Glutamatergic neuron (in vitro differentiated cells): ENCODE measurements around the gene GFER. TPM values are rescaled to one million over a fixed set of nuclear protein-coding genes. Genes with fewer than 3 reads are reported as not detected.

Experiments
- DNase-seq: peaks from one replicate; pipeline ENCODE4 v3.0.0; 2022
- H3K27ac Mint-ChIP-seq: one replicate; pipeline ENCODE4 v1.8.0; 2020; ENCODE audit warnings: mild to moderate bottlenecking, mixed read lengths, inconsistent platforms; ENCODE audit not compliant: unreplicated experiment
- H3K27me3 Mint-ChIP-seq: one replicate; pipeline ENCODE4 v1.8.0; 2020; ENCODE audit warnings: mild to moderate bottlenecking, moderate library complexity, mixed read lengths, inconsistent platforms; ENCODE audit not compliant: unreplicated experiment
- H3K36me3 Mint-ChIP-seq: one replicate; pipeline ENCODE4 v1.8.0; 2020; ENCODE audit warnings: mild to moderate bottlenecking, mixed read lengths, inconsistent platforms; ENCODE audit not compliant: unreplicated experiment
- H3K4me1 Mint-ChIP-seq: one replicate; pipeline ENCODE4 v1.8.0; 2020; ENCODE audit warnings: mild to moderate bottlenecking, low read depth, mixed read lengths, inconsistent platforms; ENCODE audit not compliant: unreplicated experiment
- H3K4me3 Mint-ChIP-seq: one replicate; pipeline ENCODE4 v1.8.0; 2020; ENCODE audit warnings: mild to moderate bottlenecking, mixed read lengths, inconsistent platforms; ENCODE audit not compliant: unreplicated experiment
- H3K9me3 Mint-ChIP-seq: one replicate; pipeline ENCODE4 v1.8.0; 2020; ENCODE audit warnings: mild to moderate bottlenecking, moderate library complexity, mixed read lengths, inconsistent platforms; ENCODE audit not compliant: unreplicated experiment
- CTCF ChIP-seq: fragments of 200-600 bp; sonication (generic); IDR thresholded peaks from one replicate; pipeline ENCODE4 v1.5.0; 2021; ENCODE audit not compliant: partially characterized antibody, unreplicated experiment
- total RNA-seq: library from RNA; stranded (reverse); fragmentation: NEBNext Ultra II Directional; extraction: Animal tissue kit (Norgen Biotek cat#: 25700); gene quantifications from one replicate; pipeline ENCODE4 v1.2.1, GENCODE V29; 2021; ENCODE audit not compliant: unreplicated experiment

The GFER gene
- total RNA-seq, 1 donor from 2014 or later, result 26.0 TPM

- no peak for DNase-seq
- no peak for TF ChIP-seq CTCF
- H3K27me3 Mint-ChIP-seq, result peaks cover 10% of the 10 kb centered on the region
- peaks cover 11% of the 10 kb centered on the region for H3K9me3 Mint-ChIP-seq
- H3K27ac Mint-ChIP-seq, result no peak overlapping the region
- H3K36me3 Mint-ChIP-seq, result no peaks in the 10 kb centered on the region
- peak overlapping the region; percentile 20 for H3K4me3 Mint-ChIP-seq
- H3K4me1 Mint-ChIP-seq, result peaks cover 8% of the 10 kb centered on the region
Observed at GRCh38 chr16:2034696-2035430, 50.9 kb downstream of the GFER start.

GRCh38 chr16:2035431-2036199 lies 51.6 kb downstream of the GFER start:
- DNase-seq, result no peak
- H3K27ac Mint-ChIP-seq, result no peak overlapping the region
- no peak overlapping the region for H3K4me3 Mint-ChIP-seq
- no peaks in the 10 kb centered on the region for H3K36me3 Mint-ChIP-seq
- H3K27me3 Mint-ChIP-seq, result peaks cover 10% of the 10 kb centered on the region
- TF ChIP-seq CTCF, result no peak
- peaks cover 11% of the 10 kb centered on the region for H3K9me3 Mint-ChIP-seq
- H3K4me1 Mint-ChIP-seq, result peaks cover 8% of the 10 kb centered on the region

GRCh38 chr16:2036200-2036966 lies 52.4 kb downstream of the GFER start:
- H3K9me3 Mint-ChIP-seq, result peaks cover 11% of the 10 kb centered on the region
- no peak for DNase-seq
- H3K4me1 Mint-ChIP-seq, result peaks cover 8% of the 10 kb centered on the region
- H3K36me3 Mint-ChIP-seq, result no peaks in the 10 kb centered on the region
- no peak for TF ChIP-seq CTCF
- H3K27me3 Mint-ChIP-seq, result peaks cover 10% of the 10 kb centered on the region
- no peak overlapping the region for H3K4me3 Mint-ChIP-seq
- no peak overlapping the region for H3K27ac Mint-ChIP-seq

GRCh38 chr16:2037115-2037514 lies 53.1 kb downstream of the GFER start:
- DNase-seq, result no peak
- H3K4me1 Mint-ChIP-seq, result peaks cover 8% of the 10 kb centered on the region
- peaks cover 10% of the 10 kb centered on the region for H3K27me3 Mint-ChIP-seq
- peaks cover 11% of the 10 kb centered on the region for H3K9me3 Mint-ChIP-seq
- TF ChIP-seq CTCF, result no peak
- no peak overlapping the region for H3K27ac Mint-ChIP-seq
- no peak overlapping the region for H3K4me3 Mint-ChIP-seq
- H3K36me3 Mint-ChIP-seq, result no peaks in the 10 kb centered on the region

Other genes starting within 250 kb of the GFER start
- 79.1 TPM for gene NME3, start 212.7 kb upstream of the GFER start, total RNA-seq
- 68.7 TPM for gene EME2, start 211.4 kb upstream of the GFER start, total RNA-seq
- 75.1 TPM for gene MRPS34, start 211.1 kb upstream of the GFER start, total RNA-seq
- gene SPSB3, start 201.6 kb upstream of the GFER start, total RNA-seq, result 80.4 TPM
- 66.1 TPM for gene NUBP2, start 201.2 kb upstream of the GFER start, total RNA-seq
- gene IGFALS, start 190.5 kb upstream of the GFER start, total RNA-seq, result 0.39 TPM
- gene HAGH, start 157.4 kb upstream of the GFER start, total RNA-seq, result 99.6 TPM
- gene FAHD1, start 157.0 kb upstream of the GFER start, total RNA-seq, result 26.5 TPM
- gene MEIOB, start 112.0 kb upstream of the GFER start, total RNA-seq, result 2.4 TPM
- 7.8 TPM for gene HS3ST6, start 65.8 kb upstream of the GFER start, total RNA-seq
- gene MSRB1, start 41.0 kb upstream of the GFER start, total RNA-seq, result 50.9 TPM
- gene RPL3L, start 29.5 kb upstream of the GFER start, total RNA-seq, result not detected
- 302 TPM for gene NDUFB10, start 24.7 kb upstream of the GFER start, total RNA-seq
- 1,772 TPM for gene RPS2, start 19.4 kb upstream of the GFER start, total RNA-seq
- gene RNF151, start 17.3 kb upstream of the GFER start, total RNA-seq, result not detected
- gene TBL3, start 12.1 kb upstream of the GFER start, total RNA-seq, result 26.8 TPM
- 1.3 TPM for gene NOXO1, start 2.7 kb upstream of the GFER start, total RNA-seq
- gene SYNGR3, start 5.8 kb downstream of the GFER start, total RNA-seq, result 45.7 TPM
- gene ZNF598, start 25.6 kb downstream of the GFER start, total RNA-seq, result 90.4 TPM
- 0.91 TPM for gene NPW, start 35.6 kb downstream of the GFER start, total RNA-seq
- gene NHERF2, start 42.7 kb downstream of the GFER start, total RNA-seq, result 22.3 TPM
- gene NTHL1, start 63.6 kb downstream of the GFER start, total RNA-seq, result 194 TPM
- 215 TPM for gene TSC2, start 63.8 kb downstream of the GFER start, total RNA-seq
- gene PKD1, start 151.7 kb downstream of the GFER start, total RNA-seq, result 628 TPM
- gene RAB26, start 164.4 kb downstream of the GFER start, total RNA-seq, result 292 TPM
- 74.8 TPM for gene TRAF7, start 171.6 kb downstream of the GFER start, total RNA-seq
- 31.6 TPM for gene CASKIN1, start 212.4 kb downstream of the GFER start, total RNA-seq
- 57.9 TPM for gene MLST8, start 221.3 kb downstream of the GFER start, total RNA-seq
- 30.2 TPM for gene BRICD5, start 226.7 kb downstream of the GFER start, total RNA-seq
- gene PGP, start 230.6 kb downstream of the GFER start, total RNA-seq, result 33.9 TPM
- 53.4 TPM for gene E4F1, start 239.4 kb downstream of the GFER start, total RNA-seq